HAP-1 (cell line): ENCODE measurements around the gene ROCK1.
"Not testable (repeated sequence)": the region's sequence is repeated elsewhere in the genome, so short reads cannot be mapped to it uniquely, and the experiment has no call there.

Source experiments
- DNase-seq, 2 experiments: peaks; one replicate each; pipeline ENCODE4 v3.0.0-alpha.2; 2016 to 2020; ENCODE audit warnings: low spot score in 2 of 2
- H3K27me3 ChIP-seq: fragments of 250-450 bp; sonication (Bioruptor Pico); 2 replicates; pipeline ENCODE4 v1.5.1; 2020; ENCODE audit warnings: low read depth, mild to moderate bottlenecking, moderate library complexity
- H3K36me3 ChIP-seq: fragments of 250-450 bp; sonication (Bioruptor Pico); replicated peaks from 2 replicates; pipeline ENCODE4 v1.5.1; 2020; ENCODE audit warnings: mild to moderate bottlenecking
- H3K4me1 ChIP-seq: fragments of 250-450 bp; sonication (Bioruptor Pico); 2 replicates; pipeline ENCODE4 v1.5.1; 2020; ENCODE audit warnings: mild to moderate bottlenecking
- H3K4me3 ChIP-seq: fragments of 250-450 bp; sonication (Bioruptor Pico); 2 replicates; pipeline ENCODE4 v1.5.1; 2020; ENCODE audit warnings: mild to moderate bottlenecking, moderate library complexity
- H3K9me3 ChIP-seq: fragments of 250-450 bp; sonication (Bioruptor Pico); 2 replicates; pipeline ENCODE4 v1.5.1; 2020; ENCODE audit warnings: mild to moderate bottlenecking, moderate library complexity
- in situ Hi-C: fragments of 300-500 bp; cut with MboI; formaldehyde crosslinking; loops from 3 replicates; pipeline ENCODE4 v1.14.3; 2020; ENCODE audit warnings: low sequenced_read_pairs, inconsistent platforms, mixed read lengths

The ROCK1 gene

DNA sequence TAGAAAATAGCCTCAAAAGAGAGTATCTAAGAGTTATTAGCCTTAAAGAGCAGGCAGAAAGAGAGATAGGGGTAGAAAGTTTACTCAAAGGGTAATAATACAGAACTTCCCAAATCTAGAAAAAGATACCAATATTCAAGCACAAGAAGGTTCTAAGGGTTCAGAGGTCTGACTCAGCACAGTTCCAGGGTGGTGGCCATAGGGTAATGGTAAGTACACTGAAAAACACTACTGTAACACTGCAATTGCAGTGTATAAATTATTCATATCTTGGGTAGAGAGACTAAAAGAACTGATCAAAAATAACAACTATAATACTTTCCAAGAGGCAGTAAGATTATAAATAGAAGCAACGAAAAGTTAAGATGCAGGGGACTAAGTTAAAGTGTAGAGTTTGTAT lies 115.2 kb downstream of the ROCK1 start:
- no peaks in the 10 kb centered on the region for H3K4me1 ChIP-seq
- no peak overlapping the region for H3K4me3 ChIP-seq
- in situ Hi-C loops: loop anchor here (5.0 kb wide), 1 partner anchor 36 kb away; no protein-coding TSS in a partner anchor
- H3K9me3 ChIP-seq: no peaks in the 10 kb centered on the region
- no peaks in the 10 kb centered on the region for H3K36me3 ChIP-seq
- DNase-seq: no peak
- H3K27me3 ChIP-seq: no peaks in the 10 kb centered on the region

DNA sequence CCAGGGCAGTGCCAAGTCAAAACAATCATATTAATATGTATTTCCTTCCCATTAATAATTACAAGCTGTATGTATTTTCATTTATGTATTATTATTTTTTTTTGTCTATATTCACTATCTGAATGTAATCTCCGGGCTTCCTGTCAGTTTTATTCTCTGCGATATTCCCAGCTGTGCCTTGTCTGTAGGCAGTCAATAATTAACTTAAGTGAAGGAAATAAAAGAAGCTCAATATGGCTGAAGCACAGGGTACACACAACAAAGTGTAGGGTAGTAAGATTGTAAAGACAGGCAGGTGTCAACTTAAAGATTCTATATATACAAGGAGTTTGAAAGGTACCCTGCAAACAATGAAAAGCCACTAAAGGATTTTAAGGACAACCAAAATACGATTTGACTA lies 122.9 kb downstream of the ROCK1 start:
- no peaks in the 10 kb centered on the region for H3K4me1 ChIP-seq
- H3K4me3 ChIP-seq: no peak overlapping the region
- no peaks in the 10 kb centered on the region for H3K27me3 ChIP-seq
- in situ Hi-C loops: no loop called here
- no peak for DNase-seq
- no peaks in the 10 kb centered on the region; the same call in none of the 2 replicates for H3K36me3 ChIP-seq
- H3K9me3 ChIP-seq: no peaks in the 10 kb centered on the region

DNA sequence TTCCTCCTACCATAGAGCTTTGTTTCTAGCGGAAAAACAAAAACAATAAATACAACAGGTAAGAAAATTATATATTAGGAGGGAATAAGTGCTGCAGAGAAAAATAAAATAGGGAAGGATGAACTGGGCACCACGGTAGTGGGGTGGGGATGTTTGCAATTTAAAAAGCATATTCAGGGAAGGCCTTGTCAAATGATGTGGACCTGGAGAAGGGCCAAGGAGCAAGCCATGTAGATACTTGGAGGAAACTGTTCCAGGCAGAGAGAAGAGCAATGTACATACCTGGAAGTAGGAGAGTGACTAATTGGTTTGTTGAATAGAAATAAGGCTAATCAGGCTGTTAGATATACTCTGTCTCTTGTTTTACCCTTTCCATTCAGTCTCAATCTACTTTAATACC lies 136.5 kb downstream of the ROCK1 start:
- Histone ChIP-seq H3K27me3 (no peaks in the 10 kb centered on the region), H3K4me3 (no peak overlapping the region), H3K4me1 (no peaks in the 10 kb centered on the region), H3K36me3 (peaks cover 11% of the 10 kb centered on the region), H3K9me3 (no peaks in the 10 kb centered on the region; the same call in 1 of the 2 replicates)
- in situ Hi-C loops: no loop called here
- DNase-seq: no peak

DNA sequence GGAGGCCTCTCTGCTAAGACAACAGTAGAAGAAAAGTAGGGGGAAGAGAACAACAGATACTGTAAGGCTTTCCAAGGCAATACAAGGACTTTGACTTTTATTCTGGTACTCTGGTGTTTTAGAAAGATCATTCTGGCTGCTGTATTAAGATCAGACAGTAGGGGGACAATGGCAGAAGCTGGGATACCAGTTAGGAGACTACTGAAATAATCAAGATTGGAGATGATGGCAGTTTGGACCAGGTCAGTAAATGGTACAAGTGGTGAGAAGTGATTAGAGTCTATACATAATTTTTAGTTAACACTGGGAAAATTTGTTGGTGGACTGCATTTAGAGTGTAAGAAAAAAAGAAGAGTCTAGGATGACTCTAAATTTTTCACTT lies 139.7 kb downstream of the ROCK1 start:
- in situ Hi-C loops: no loop called here
- Histone ChIP-seq H3K27me3 (no peaks in the 10 kb centered on the region), H3K4me3 (no peak overlapping the region), H3K9me3 (no peaks in the 10 kb centered on the region; the same call in 1 of the 2 replicates), H3K4me1 (no peaks in the 10 kb centered on the region), H3K36me3 (peaks cover 15% of the 10 kb centered on the region)
- DNase-seq: peak; percentile 17 to 37

DNA sequence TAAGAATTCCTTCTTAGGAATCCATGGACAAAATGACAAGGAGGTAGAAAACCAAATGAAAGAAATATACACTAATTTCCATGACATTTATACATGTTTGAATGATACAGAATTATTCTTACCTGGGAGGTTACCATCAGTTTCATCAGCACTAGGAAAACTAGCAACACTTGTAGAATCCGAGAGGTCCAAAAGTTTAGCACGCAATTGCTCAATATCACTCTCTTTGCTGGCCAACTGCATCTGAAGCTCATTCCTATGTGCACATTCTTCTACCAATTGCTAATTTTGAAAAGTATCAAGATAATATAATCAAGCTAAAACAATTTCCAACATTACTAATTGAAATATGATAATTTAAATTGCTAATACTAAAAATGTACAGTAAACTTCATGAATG lies 144.8 kb downstream of the ROCK1 start:
- H3K36me3 ChIP-seq: peaks cover 17% of the 10 kb centered on the region
- in situ Hi-C loops: no loop called here
- H3K4me3 ChIP-seq: no peak overlapping the region
- H3K9me3 ChIP-seq: no peaks in the 10 kb centered on the region; the same call in 1 of the 2 replicates
- no peaks in the 10 kb centered on the region for H3K27me3 ChIP-seq
- H3K4me1 ChIP-seq: no peaks in the 10 kb centered on the region
- DNase-seq: no peak

DNA sequence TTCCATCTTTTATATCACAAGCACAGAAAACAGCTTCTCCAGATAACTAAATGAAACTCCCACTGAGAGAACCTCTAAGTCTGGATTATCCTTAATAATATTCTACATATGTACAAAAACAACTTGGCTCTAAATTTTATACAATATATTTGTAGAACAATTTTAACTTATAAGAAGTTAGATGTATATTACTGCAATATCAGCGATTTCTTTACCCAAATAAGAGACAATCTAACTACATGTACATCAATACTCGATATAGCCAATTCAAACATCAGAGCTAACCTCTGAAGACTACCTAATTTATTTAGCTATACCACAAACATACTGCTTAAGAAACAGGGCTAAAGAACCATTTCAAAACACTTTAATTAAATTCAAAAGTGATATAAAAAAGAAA lies 148.6 kb downstream of the ROCK1 start:
- H3K27me3 ChIP-seq: no peaks in the 10 kb centered on the region
- no peak for DNase-seq
- in situ Hi-C loops: no loop called here
- H3K9me3 ChIP-seq: no peaks in the 10 kb centered on the region
- no peaks in the 10 kb centered on the region for H3K4me1 ChIP-seq
- H3K36me3 ChIP-seq: peaks cover 11% of the 10 kb centered on the region; the same call in 1 of the 2 replicates
- H3K4me3 ChIP-seq: no peak overlapping the region

DNA sequence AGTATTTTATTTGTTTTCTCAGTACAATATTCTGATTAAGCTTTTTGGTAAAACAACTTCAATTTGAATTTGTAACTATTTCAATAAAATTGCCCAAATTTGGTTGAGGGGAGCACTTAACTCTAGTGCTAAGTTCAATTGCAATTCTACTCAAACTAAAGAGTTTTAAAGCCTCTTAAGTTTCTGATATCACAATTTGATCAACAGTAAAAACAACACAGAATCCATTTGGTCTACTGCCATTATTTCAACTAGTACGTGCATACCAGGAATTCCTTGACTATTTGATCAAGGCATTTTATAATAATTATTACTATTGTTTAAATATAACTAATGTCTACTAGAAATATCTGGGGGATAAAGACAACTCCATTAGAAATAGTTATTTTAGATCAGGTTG lies 150.9 kb downstream of the ROCK1 start:
- H3K4me1 ChIP-seq: no peaks in the 10 kb centered on the region
- no peaks in the 10 kb centered on the region for H3K9me3 ChIP-seq
- in situ Hi-C loops: no loop called here
- H3K36me3 ChIP-seq: no peaks in the 10 kb centered on the region
- no peaks in the 10 kb centered on the region for H3K27me3 ChIP-seq
- DNase-seq: no peak
- H3K4me3 ChIP-seq: no peak overlapping the region

DNA sequence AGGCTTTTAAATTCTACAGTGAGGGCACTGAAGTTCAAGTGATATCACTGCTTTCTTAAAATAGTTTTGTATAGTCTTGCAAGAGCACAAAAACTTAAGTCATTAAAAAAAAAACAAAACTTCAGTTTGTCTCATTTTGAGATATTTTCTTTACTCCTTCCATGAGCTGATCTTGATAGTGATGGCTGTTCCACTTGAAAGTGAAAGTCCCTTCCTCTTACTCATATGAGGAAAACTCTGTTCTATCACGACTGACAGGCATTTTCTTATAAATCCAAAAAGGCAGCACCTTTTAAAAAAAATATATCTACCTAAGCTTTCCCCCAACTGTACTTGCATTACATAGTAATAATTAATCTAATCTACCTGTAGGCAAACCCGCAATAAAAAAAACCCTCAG lies 160.8 kb downstream of the ROCK1 start:
- DNase-seq, in situ Hi-C loops, H3K27me3 ChIP-seq, H3K4me1 ChIP-seq, H3K9me3 ChIP-seq, H3K36me3 ChIP-seq, H3K4me3 ChIP-seq: not testable (repeated sequence)
